T-helper 17 cell (primary cell): ENCODE measurements around the gene PPP1CC. TPM values are rescaled to one million over a fixed set of nuclear protein-coding genes. Genes with fewer than 3 reads are reported as not detected.
A peak's percentile ranks its signal among the peaks of the same experiment; 100 is the strongest.
"Not testable (repeated sequence)": the region's sequence is repeated elsewhere in the genome, so short reads cannot be mapped to it uniquely, and the experiment has no call there.

Source experiments
- ATAC-seq: fragments of 150-1000 bp; cut with Tn5 transposase; 2 replicates; pipeline ENCODE4 v1.10.0; 2021; ENCODE audit warnings: mild to moderate bottlenecking, moderate library complexity
- DNase-seq, 3 donors: peaks; one replicate each; pipeline versions ENCODE4 v3.0.0 to v3.0.0-alpha.2; 2020 to 2021
- H3K9me3 ChIP-seq: one replicate; pipeline ENCODE4 v1.7.0; 2013; ENCODE audit warnings: low read length, mild to moderate bottlenecking; ENCODE audit not compliant: control insufficient read depth, poor library complexity, severe bottlenecking
- H3K27ac Mint-ChIP-seq: one replicate; pipeline ENCODE4 v1.8.0; 2022; ENCODE audit warnings: mild to moderate bottlenecking, moderate library complexity, mixed read lengths
- H3K27me3 Mint-ChIP-seq: one replicate; pipeline ENCODE4 v1.8.0; 2022; ENCODE audit warnings: mixed read lengths
- H3K36me3 Mint-ChIP-seq: one replicate; pipeline ENCODE4 v1.8.0; 2022; ENCODE audit warnings: low read depth, mixed read lengths
- H3K4me1 Mint-ChIP-seq: one replicate; pipeline ENCODE4 v1.8.0; 2022; ENCODE audit warnings: mild to moderate bottlenecking, mixed read lengths
- H3K4me3 Mint-ChIP-seq: one replicate; pipeline ENCODE4 v1.8.0; 2022; ENCODE audit warnings: mild to moderate bottlenecking, moderate library complexity, mixed read lengths
- total RNA-seq, 4 donors: library from RNA in 2 of 4; stranded (reverse) in 2 of 4; gene quantifications; one replicate each; pipeline ENCODE4 v1.2.3 and lab custom pipeline; 2022 to 2026

Gene PPP1CC
- total RNA-seq, 2 donors from 2014 or later = 140 to 149 TPM

DNA sequence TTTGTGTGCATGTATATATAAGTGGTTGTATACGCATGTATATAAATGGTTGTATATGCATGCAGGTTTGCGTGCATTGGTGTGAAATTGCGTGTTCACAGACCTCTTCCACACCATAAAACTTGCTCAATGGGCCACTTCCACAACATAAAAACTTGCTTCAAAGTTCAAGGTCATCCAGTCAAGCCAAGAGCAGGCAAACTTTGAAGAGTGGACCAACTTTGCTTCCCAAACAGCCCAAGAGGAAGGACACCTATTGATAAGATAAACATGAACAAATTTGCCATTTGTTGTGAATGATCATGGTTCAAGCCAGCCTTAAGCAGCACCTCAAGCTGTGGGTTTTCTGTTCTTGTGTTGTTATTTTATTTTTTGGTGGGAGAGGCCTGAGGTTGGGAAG lies 25.2 kb upstream of the PPP1CC start:
- H3K36me3 Mint-ChIP-seq = peaks cover 3% of the 10 kb centered on the region
- peaks cover 12% of the 10 kb centered on the region for H3K4me1 Mint-ChIP-seq
- no peaks in the 10 kb centered on the region for H3K9me3 ChIP-seq
- ATAC-seq (no peak), DNase-seq (no peak)
- no peak overlapping the region for H3K4me3 Mint-ChIP-seq
- no peak overlapping the region for H3K27ac Mint-ChIP-seq
- H3K27me3 Mint-ChIP-seq = no peaks in the 10 kb centered on the region

DNA sequence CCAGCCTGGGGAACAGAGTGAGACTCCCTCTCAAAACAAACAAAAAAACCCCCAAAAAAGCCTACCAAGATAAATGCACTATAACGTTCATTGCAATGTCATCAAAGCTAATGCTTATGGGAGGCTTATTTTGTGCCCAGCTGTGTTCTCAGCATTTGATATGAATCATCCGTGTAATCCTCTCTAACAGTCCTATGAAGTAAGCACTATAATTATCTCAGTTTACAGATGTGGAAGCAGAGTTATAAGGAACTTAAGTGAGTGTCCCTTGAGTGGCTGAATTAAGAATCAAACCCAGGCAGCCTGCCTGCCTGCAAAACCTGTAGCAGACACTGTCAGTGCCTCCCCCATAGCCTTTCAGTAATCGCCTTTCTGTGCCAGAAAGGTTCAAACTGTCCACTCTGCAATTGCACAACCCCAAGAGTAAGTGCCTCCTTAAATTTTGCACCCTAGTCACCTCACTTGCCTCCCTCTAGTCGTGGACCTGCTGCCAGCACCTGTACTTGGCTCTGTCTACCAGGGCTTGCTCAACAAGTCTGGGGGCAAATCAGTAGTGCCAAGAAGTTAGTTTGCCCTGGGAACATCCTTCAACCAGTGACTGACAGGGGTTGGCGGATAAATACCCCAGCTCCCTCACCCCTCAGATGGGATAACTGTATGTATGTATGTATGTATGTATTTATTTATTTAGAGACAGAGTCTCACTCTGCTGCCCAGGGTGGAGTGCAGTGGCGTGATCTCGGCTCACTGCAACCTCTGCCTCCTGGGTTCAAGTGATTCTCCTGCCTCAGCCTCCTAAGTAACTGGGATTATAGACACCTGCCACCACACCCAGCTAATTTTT lies 23.8 kb upstream of the PPP1CC start:
- peaks cover 3% of the 10 kb centered on the region for H3K36me3 Mint-ChIP-seq

DNA sequence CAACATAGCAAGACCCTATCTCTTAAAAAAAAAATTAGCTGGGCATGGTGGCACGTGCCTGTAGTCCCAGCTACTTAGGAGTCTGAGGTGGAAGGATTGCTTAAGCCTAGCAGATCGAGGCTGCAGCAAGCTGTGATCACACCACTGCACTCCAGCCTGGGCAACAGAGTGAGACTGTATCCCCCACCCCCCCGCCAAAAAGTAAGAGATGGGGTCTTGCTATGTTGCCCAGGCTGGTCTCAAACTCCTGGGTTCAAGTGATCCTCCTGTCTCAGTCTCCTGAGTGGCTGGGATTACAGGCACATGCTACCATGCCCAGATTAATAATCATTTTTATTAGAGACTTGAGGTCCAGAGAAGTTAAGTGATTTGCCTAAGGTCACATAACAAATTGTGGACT lies 22.9 kb upstream of the PPP1CC start:
- ATAC-seq, H3K36me3 Mint-ChIP-seq, H3K27me3 Mint-ChIP-seq, H3K4me3 Mint-ChIP-seq, H3K4me1 Mint-ChIP-seq, H3K9me3 ChIP-seq, DNase-seq, H3K27ac Mint-ChIP-seq: not testable (repeated sequence)

More for the DNA sequence above, 23.8 kb upstream of the PPP1CC start:
- H3K9me3 ChIP-seq = no peaks in the 10 kb centered on the region
- H3K4me1 Mint-ChIP-seq = peaks cover 6% of the 10 kb centered on the region
- no peak overlapping the region for H3K27ac Mint-ChIP-seq
- no peak overlapping the region for H3K4me3 Mint-ChIP-seq
- no peaks in the 10 kb centered on the region for H3K27me3 Mint-ChIP-seq
- DNase-seq (no peak), ATAC-seq (no peak)

DNA sequence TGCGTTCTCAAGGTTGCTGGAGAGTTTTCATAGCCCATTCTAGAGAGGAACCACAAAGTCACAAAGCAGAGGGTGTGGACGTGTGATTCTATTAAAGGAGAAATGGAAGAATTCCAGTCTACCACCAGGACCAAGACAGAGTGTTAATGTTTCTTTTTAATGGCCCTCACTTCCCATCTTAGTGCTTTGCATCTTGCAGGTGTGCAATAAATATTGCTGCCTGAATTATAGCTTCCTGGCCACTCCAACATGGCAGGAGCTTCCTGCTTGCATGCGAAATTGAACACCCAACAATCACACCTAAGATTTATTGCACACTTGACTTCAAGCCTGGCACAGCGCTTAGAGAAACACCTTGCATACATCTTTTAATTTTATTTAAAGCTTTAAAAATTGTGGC lies 22.4 kb upstream of the PPP1CC start:
- Mint-ChIP-seq H3K27ac (no peak overlapping the region), H3K4me3 (no peak overlapping the region), H3K36me3 (no peaks in the 10 kb centered on the region), H3K27me3 (no peaks in the 10 kb centered on the region), H3K4me1 (peaks cover 2% of the 10 kb centered on the region)
- no peaks in the 10 kb centered on the region for H3K9me3 ChIP-seq
- ATAC-seq = no peak
- DNase-seq = no peak

DNA sequence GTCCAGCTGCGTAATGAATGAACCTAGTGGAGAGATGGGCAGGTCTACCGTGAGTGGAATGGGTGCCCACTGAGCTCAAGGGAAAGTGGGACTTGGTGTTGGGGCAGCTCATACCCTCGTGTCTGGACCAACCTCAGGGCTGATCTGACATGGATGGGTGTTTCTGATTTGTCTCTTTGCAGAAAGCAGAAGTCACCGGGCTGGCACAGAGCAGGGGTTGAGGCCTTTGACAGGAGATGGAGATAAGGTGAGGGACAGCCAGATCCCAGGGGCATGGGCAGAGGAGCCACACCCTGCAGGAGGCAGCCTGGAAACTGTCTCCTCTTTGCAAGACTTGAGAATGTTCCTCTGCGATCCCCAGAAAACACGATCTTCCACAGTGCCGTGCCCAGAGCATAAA lies 20.9 kb upstream of the PPP1CC start:
- H3K36me3 Mint-ChIP-seq = no peaks in the 10 kb centered on the region
- H3K27ac Mint-ChIP-seq = no peak overlapping the region
- ATAC-seq (no peak), DNase-seq (no peak)
- no peaks in the 10 kb centered on the region for H3K27me3 Mint-ChIP-seq
- no peak overlapping the region for H3K4me3 Mint-ChIP-seq
- peaks cover 2% of the 10 kb centered on the region for H3K4me1 Mint-ChIP-seq
- H3K9me3 ChIP-seq = no peaks in the 10 kb centered on the region

DNA sequence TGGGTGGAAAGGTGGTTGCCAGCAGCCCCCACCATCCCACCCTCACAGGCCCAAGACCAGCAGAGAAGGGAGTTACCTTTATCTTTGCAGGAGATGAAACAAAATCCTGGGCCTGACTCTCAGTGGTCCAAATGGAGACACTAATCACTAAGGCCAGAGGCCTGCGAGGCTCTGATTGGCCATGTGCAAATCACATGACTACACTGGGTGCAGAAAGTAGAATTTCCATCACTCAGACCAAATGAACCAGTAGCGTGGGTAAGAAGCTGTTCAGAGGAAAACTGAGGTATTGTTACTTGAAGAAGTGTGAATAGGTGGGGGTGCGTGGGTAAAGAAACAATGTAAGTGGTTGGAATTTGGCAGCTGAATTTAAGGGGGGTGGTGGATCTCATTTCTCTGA lies 20.2 kb upstream of the PPP1CC start:
- Mint-ChIP-seq H3K27me3 (no peaks in the 10 kb centered on the region), H3K4me3 (no peak overlapping the region), H3K27ac (no peak overlapping the region), H3K36me3 (no peaks in the 10 kb centered on the region), H3K4me1 (peaks cover 2% of the 10 kb centered on the region)
- ATAC-seq = no peak
- no peaks in the 10 kb centered on the region for H3K9me3 ChIP-seq
- DNase-seq = no peak

DNA sequence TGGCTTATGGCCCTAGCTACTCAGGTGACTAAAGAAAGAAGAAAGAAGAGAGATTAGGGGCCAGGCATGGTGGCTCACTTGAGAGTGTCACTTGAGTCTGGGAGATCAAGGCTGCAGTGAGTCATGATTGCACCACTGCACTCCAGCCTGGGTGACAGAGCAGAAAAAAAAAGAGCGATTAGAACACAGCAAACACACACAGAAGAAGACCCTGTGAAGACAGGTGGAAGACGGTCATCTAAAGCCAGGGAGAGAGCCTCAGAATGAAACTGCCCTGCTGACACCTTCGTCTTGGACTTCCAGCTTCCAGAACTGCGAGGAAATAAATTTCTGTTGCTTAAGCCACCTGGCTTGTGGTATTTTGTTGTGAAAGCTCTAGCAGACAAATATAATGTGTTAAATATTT lies 17.5 kb upstream of the PPP1CC start:
- no peak overlapping the region for H3K27ac Mint-ChIP-seq
- ATAC-seq = no peak

DNA sequence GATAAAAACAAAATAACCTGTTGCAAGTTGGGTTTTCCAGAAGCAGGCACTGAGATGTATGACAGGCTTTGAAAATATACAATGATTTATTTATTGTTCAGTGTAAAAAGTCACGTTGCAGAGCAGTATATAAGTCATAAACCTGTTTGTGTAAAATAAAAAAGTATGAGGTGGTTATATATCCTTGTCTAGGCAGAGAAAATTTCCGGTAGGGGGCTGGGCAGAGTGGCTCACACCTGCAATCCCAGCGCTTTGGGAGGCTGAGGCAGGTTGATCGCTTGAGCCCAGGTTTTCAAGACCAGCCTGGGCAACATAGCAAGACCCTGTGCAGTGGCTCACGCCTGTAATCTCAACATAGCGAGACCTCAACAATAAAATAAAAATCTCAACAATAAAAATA lies 16.2 kb upstream of the PPP1CC start:
- DNase-seq (no peak), ATAC-seq (no peak)
- H3K27me3 Mint-ChIP-seq = no peaks in the 10 kb centered on the region
- peaks cover 7% of the 10 kb centered on the region for H3K4me1 Mint-ChIP-seq
- H3K4me3 Mint-ChIP-seq = no peak overlapping the region
- no peak overlapping the region for H3K27ac Mint-ChIP-seq
- no peaks in the 10 kb centered on the region for H3K36me3 Mint-ChIP-seq
- H3K9me3 ChIP-seq = no peaks in the 10 kb centered on the region

More for the DNA sequence above, 17.5 kb upstream of the PPP1CC start:
- no peak for DNase-seq
- H3K9me3 ChIP-seq = no peaks in the 10 kb centered on the region
- no peak overlapping the region for H3K4me3 Mint-ChIP-seq
- peaks cover 5% of the 10 kb centered on the region for H3K4me1 Mint-ChIP-seq
- no peaks in the 10 kb centered on the region for H3K36me3 Mint-ChIP-seq
- no peaks in the 10 kb centered on the region for H3K27me3 Mint-ChIP-seq

DNA sequence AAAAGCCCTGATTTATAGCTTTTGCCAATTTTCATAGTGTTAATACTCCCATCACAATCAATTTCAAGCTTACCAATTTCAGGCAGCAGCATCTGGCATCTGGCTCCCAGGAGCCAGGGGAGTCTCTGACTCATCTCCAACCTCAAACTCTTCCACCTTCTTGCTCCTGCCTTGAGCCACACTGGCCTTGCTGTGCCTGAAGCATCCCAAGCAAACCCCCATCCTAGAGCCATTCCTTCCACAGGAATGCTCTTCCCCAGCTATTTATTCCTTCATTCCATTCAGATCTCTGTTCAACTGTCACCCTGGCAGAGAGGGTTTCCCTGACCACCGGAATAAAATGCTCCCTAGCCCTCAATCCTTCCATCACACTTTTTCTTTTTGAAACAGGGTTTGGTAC lies 13.9 kb upstream of the PPP1CC start:
- Mint-ChIP-seq H3K27me3 (no peaks in the 10 kb centered on the region), H3K27ac (peak overlapping the region; percentile 72), H3K4me3 (no peak overlapping the region), H3K4me1 (peaks cover 4% of the 10 kb centered on the region), H3K36me3 (no peaks in the 10 kb centered on the region)
- ATAC-seq (no peak), DNase-seq (no peak)
- H3K9me3 ChIP-seq = no peaks in the 10 kb centered on the region

DNA sequence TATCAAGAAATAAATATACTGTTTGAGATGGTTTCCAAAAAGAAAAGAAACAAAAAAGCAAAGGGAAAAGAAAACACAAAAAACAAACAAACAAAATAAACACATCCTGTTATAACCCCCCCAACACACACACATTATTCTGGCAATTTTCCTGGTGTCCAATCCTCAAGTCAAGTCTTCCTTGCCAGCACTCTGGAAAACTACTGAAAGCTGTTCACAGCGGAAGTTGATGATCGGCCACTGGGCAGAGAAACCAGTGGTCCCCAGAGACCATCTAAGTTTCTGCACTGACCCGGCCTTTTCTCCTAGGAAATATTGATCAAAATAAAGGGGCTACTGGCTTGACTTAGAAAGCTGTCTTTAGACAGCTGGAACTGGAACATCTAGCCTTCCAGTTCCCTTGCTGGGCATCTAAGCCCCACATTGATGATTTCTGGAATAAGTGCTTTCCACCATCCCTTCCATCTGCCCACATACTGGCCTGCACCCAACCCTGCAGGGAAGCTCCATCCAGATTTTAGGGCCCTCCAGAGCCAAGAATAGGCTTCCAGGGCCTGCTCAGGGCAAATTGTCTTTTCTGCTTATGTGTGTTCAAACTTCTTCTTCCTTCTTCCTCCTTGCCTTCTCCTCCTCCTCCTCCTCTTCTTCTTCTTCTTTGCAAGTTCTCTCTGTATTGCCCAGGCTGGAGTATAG lies 11.6 kb upstream of the PPP1CC start:
- Mint-ChIP-seq H3K27ac (no peak overlapping the region), H3K27me3 (no peaks in the 10 kb centered on the region), H3K4me1 (peaks cover 4% of the 10 kb centered on the region), H3K4me3 (no peak overlapping the region), H3K36me3 (no peaks in the 10 kb centered on the region)
- DNase-seq (no peak), ATAC-seq (no peak)
- H3K9me3 ChIP-seq = no peaks in the 10 kb centered on the region

DNA sequence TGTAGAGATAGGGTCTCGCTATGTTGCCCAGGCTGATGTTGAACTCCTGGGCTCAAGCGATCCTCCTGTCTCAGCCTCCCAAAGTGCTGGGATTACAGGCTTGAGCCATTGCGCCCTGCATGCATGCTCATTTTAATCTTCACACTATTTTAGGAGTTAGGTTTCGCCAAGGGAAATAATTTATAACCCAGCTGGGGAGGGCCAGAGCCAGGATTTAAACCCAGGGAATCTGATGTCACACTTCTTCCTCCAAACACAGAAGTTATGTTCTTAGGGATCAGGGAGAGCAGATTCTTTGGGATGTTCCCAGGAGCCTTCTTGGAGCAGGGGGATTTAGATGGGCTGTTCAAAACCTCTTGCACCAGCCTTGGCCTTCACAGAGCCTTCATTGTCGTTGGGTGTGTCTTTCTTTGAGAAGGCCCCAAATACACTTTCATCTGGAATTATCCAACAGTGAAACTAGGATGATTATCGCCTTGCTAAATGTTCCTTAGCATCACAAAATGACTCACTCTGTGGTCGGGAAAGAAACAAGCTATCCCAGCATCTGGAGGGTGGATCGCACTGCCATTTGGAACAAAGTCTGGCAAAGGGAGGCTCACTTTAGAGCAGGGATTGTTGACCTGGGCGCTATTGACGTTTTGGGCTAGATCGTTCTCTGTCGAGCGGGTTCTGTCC lies 8.2 kb upstream of the PPP1CC start:
- no peak for DNase-seq
- no peak overlapping the region for H3K4me3 Mint-ChIP-seq
- no peaks in the 10 kb centered on the region for H3K9me3 ChIP-seq
- H3K36me3 Mint-ChIP-seq = no peaks in the 10 kb centered on the region
- no peaks in the 10 kb centered on the region for H3K27me3 Mint-ChIP-seq
- H3K27ac Mint-ChIP-seq = no peak overlapping the region
- ATAC-seq = no peak
- H3K4me1 Mint-ChIP-seq = peaks cover 4% of the 10 kb centered on the region

DNA sequence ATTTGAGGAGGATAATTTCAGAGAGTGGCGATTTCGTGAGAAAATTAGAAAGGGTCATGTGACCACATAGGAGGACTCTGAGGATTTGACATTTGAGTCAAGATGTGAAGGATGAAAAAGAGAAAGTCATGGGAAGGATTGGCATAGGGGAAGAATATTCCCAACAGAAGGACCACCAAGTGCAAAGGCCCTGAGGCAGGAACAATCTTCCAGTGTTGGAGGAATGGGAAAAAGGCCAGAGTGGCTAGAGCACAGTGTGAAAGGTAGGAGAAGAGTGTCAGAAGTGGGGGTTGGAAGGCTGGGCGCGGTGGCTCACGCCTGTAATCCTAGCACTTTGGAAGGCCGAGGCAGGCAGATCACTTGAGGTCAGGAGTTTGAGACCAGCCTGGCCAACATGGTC lies 3.9 kb upstream of the PPP1CC start:
- DNase-seq = no peak
- Mint-ChIP-seq H3K36me3 (peaks cover 5% of the 10 kb centered on the region), H3K4me1 (peaks cover 13% of the 10 kb centered on the region), H3K27ac (no peak overlapping the region), H3K27me3 (no peaks in the 10 kb centered on the region), H3K4me3 (no peak overlapping the region)
- H3K9me3 ChIP-seq = no peaks in the 10 kb centered on the region
- ATAC-seq = no peak

DNA sequence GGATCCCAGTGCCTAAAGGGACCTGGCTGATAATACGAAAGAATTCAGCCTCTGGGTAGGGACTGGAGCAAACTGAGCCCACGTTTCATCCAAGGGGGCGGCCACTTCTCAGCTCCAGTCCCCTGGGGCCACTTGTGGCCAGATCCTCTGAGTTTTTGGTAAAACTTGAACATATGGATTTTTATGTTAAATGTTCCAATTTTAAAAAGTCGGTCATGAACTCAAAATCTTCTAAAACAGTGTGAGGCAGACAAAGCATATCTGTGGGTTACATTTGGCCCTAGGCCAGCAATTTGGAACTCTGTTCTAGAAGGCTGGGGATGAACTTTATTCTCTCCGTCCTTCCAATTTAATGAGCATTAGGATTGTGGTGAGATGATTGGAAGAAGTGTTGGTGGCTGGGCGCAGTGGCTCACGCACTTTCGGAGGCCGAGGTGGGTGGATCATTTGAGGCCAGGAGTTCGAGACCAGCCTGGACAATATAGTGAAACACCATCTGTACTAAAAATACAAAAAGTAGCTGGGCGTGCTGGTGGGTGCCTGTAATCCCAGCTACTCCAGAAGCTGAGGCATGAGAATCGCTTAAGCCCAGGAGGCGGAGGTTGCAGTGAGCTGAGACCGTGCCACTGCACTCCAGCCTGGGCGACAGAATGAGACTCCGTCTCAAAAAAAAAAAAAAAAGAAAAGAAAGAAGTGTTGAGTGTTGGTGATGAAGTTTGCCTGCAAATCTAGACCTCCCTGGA lies 3.0 kb upstream of the PPP1CC start:
- peaks cover 16% of the 10 kb centered on the region for H3K4me1 Mint-ChIP-seq
- H3K27ac Mint-ChIP-seq = no peak overlapping the region
- no peaks in the 10 kb centered on the region for H3K27me3 Mint-ChIP-seq
- H3K36me3 Mint-ChIP-seq = peaks cover 5% of the 10 kb centered on the region
- no peaks in the 10 kb centered on the region for H3K9me3 ChIP-seq
- no peak overlapping the region for H3K4me3 Mint-ChIP-seq
- no peak for ATAC-seq
- no peak for DNase-seq
